DMS53 treated with DMSO at 0.1 percent for 48 hours (cell line): Measurements from ENCODE around the gene MYO1A.
"Not testable (repeated sequence)": the region's sequence is repeated elsewhere in the genome, so short reads cannot be mapped to it uniquely, and the experiment has no call there.

Experiments used
- DNase-seq: peaks from one replicate; lab custom pipeline; 2025; ENCODE audit not compliant: unreplicated experiment; lab: John Stamatoyannopoulos, UW

Gene MYO1A

GRCh38 chr12:57019983-57020719 is 29.8 kb downstream of the MYO1A start:
- DNase-seq: no peak

GRCh38 chr12:57018906-57019305 is 31.0 kb downstream of the MYO1A start:
- no peak for DNase-seq

- DNase-seq: not testable (repeated sequence)
Observed at GRCh38 chr12:57018353-57018752, 31.6 kb downstream of the MYO1A start.

GRCh38 chr12:57016348-57016747 is 33.6 kb downstream of the MYO1A start, which contains the start of gene TAC3:
TAC3 (minus strand) TSS chr12:57016529; CDS start chr12:57015797, 732 bp downstream.
- DNase-seq: no peak

- DNase-seq: no peak
Observed at GRCh38 chr12:57012600-57013465, 37.1 kb downstream of the MYO1A start.

GRCh38 chr12:57011438-57012424 is 38.2 kb downstream of the MYO1A start:
- DNase-seq: no peak

GRCh38 chr12:57010627-57011247 is 39.2 kb downstream of the MYO1A start:
- no peak for DNase-seq

- DNase-seq: no peak
Observed at GRCh38 chr12:57009949-57010626, 39.8 kb downstream of the MYO1A start.

GRCh38 chr12:57008178-57008577 is 41.8 kb downstream of the MYO1A start:
- peak; percentile 90 for DNase-seq

GRCh38 chr12:57006809-57007475 is 43.0 kb downstream of the MYO1A start:
- no peak for DNase-seq

GRCh38 chr12:57005980-57006808 is 43.7 kb downstream of the MYO1A start, which contains the start of gene ZBTB39:
ZBTB39 (minus strand) TSS chr12:57006546; CDS start chr12:57004917, 1,629 bp downstream.
- peak; percentile 36 for DNase-seq

GRCh38 chr12:57004651-57005050 is 45.3 kb downstream of the MYO1A start:
- DNase-seq: no peak

- DNase-seq: no peak
Observed at GRCh38 chr12:57003395-57003794, 46.5 kb downstream of the MYO1A start.

GRCh38 chr12:57001448-57001906 is 48.5 kb downstream of the MYO1A start:
- DNase-seq: peak; percentile 75

- no peak for DNase-seq
Observed at GRCh38 chr12:57000393-57000792, 49.5 kb downstream of the MYO1A start.

- DNase-seq: no peak
Observed at GRCh38 chr12:56999456-56999855, 50.5 kb downstream of the MYO1A start.

GRCh38 chr12:56998981-56999380 is 50.9 kb downstream of the MYO1A start:
- no peak for DNase-seq

- DNase-seq: no peak
Observed at GRCh38 chr12:56998316-56998715, 51.6 kb downstream of the MYO1A start.
